ENCODE measurements around the gene LIG3. TPM values are rescaled to one million over a fixed set of nuclear protein-coding genes. Genes with fewer than 3 reads are reported as not detected.

Gene LIG3
- polyA plus RNA-seq, 3 donors, result 6.0 to 14.6 (median 7.5) TPM

GRCh38 chr17:35046245-35046644 is 65.9 kb downstream of the LIG3 start:
- Mint-ChIP-seq H3K4me3 (peak overlapping the region in 1 of 2 donors; percentile 11), H3K4me1 (peaks cover 37% of the 10 kb centered on the region), H3K9me3 (peaks cover 0 to under 1% (median 0%) of the 10 kb centered on the region in 7 donors), H3K36me3 (peaks cover 14 to 24% of the 10 kb centered on the region in 2 donors), H3K27me3 (ENCODE audit: low read depth in 3 of 3) (no peaks in the 10 kb centered on the region), H3K27ac (peak overlapping the region in 4 of 7 donors; percentile 44 to 85 (median 64))
- Histone ChIP-seq H3K4me2 (replicated peaks; ENCODE audit: extremely low read depth, low read length, poor library complexity, severe bottlenecking) (no peak overlapping the region), H3K27me3 (ENCODE audit: control insufficient read depth in 2 of 2, insufficient read depth in 2 of 2, low read length in 2 of 2) (no peaks in the 10 kb centered on the region), H3K4me1 (ENCODE audit: control insufficient read depth in 1 of 2, insufficient read depth in 2 of 2, low read length in 2 of 2) (peaks cover 32 to 36% of the 10 kb centered on the region in 2 donors), H4K20me1 (ENCODE audit: insufficient read depth, low read length) (peaks cover 4% of the 10 kb centered on the region), H3K27ac (ENCODE audit: low read depth in 1 of 2, low read length in 2 of 2) (peak overlapping the region in 1 of 2 donors; percentile 53), H3K4me3 (replicated peaks in 1 of 3; ENCODE audit: low read depth in 2 of 3, low read length in 3 of 3) (peak overlapping the region in 1 of 3 experiments; percentile 12), H3K9me3 (replicated peaks in 1 of 2; ENCODE audit: control insufficient read depth in 1 of 2, insufficient read depth in 1 of 2, low read length in 2 of 2) (no peaks in the 10 kb centered on the region), H3K79me2 (ENCODE audit: insufficient read depth, low read length) (peaks cover 72% of the 10 kb centered on the region), H3K9ac (ENCODE audit: insufficient read depth, low read length, poor library complexity, severe bottlenecking) (no peak overlapping the region), H3K36me3 (replicated peaks in 1 of 2; ENCODE audit: control insufficient read depth in 1 of 2, insufficient read depth in 2 of 2, low read length in 2 of 2) (peaks cover 0 to 1% of the 10 kb centered on the region in 2 donors), H2AFZ (ENCODE audit: insufficient read depth, low read depth, low read length, poor library complexity, severe bottlenecking) (no peak overlapping the region)
- DNase-seq, result no peak
- TF ChIP-seq CTCF (IDR thresholded peaks at IDR 0.05), result no peak
- WGBS (ENCODE audit: insufficient coverage), result no CpG with 5 or more reads among the region's 4 CpGs
- intact Hi-C loops (cut with micrococcal nuclease), result loop anchor here in 1 of 2 donors (5.0 kb wide), 1 partner anchor 41 kb away; no protein-coding TSS in a partner anchor

GRCh38 chr17:35046740-35047283 is 66.5 kb downstream of the LIG3 start:
- Mint-ChIP-seq H3K4me1 (peaks cover 42% of the 10 kb centered on the region), H3K27ac (peak overlapping the region in 4 of 7 donors; percentile 42 to 85 (median 64)), H3K4me3 (peak overlapping the region in 1 of 2 donors; percentile 43), H3K9me3 (no peaks in the 10 kb centered on the region), H3K36me3 (peaks cover 12 to 21% of the 10 kb centered on the region in 2 donors), H3K27me3 (ENCODE audit: low read depth in 3 of 3) (no peaks in the 10 kb centered on the region)
- H2AFZ ChIP-seq (ENCODE audit: insufficient read depth, low read depth, low read length, poor library complexity, severe bottlenecking), result no peak overlapping the region
- WGBS (ENCODE audit: insufficient coverage), result 38% methylated on average over 3 of the region's 5 CpGs
- TF ChIP-seq CTCF (IDR thresholded peaks at IDR 0.05), result no peak
- intact Hi-C loops (cut with micrococcal nuclease), result loop anchor here in 1 of 2 donors (5.0 kb wide), 1 partner anchor 40 kb away; no protein-coding TSS in a partner anchor
- peaks cover 4% of the 10 kb centered on the region for H4K20me1 ChIP-seq (ENCODE audit: insufficient read depth, low read length)
- H3K4me1 ChIP-seq (ENCODE audit: control insufficient read depth in 1 of 2, insufficient read depth in 2 of 2, low read length in 2 of 2), result peaks cover 37 to 42% of the 10 kb centered on the region in 2 donors
- H3K79me2 ChIP-seq (ENCODE audit: insufficient read depth, low read length), result peaks cover 72% of the 10 kb centered on the region
- H3K4me3 ChIP-seq (replicated peaks in 1 of 3; ENCODE audit: low read depth in 2 of 3, low read length in 3 of 3), result peak overlapping the region in 1 of 3 experiments; percentile 12
- DNase-seq, result peak in 1 of 3 donors; percentile 48
- H3K4me2 ChIP-seq (replicated peaks; ENCODE audit: extremely low read depth, low read length, poor library complexity, severe bottlenecking), result no peak overlapping the region
- H3K36me3 ChIP-seq (replicated peaks in 1 of 2; ENCODE audit: control insufficient read depth in 1 of 2, insufficient read depth in 2 of 2, low read length in 2 of 2), result no peaks in the 10 kb centered on the region
- H3K27me3 ChIP-seq (ENCODE audit: control insufficient read depth in 2 of 2, insufficient read depth in 2 of 2, low read length in 2 of 2), result no peaks in the 10 kb centered on the region
- no peak overlapping the region for H3K9ac ChIP-seq (ENCODE audit: insufficient read depth, low read length, poor library complexity, severe bottlenecking)
- no peaks in the 10 kb centered on the region for H3K9me3 ChIP-seq (replicated peaks in 1 of 2; ENCODE audit: control insufficient read depth in 1 of 2, insufficient read depth in 1 of 2, low read length in 2 of 2)
- peak overlapping the region in 1 of 2 donors; percentile 53 for H3K27ac ChIP-seq (ENCODE audit: low read depth in 1 of 2, low read length in 2 of 2)

All from CD14-positive monocyte (primary cell).